Measurements from ENCODE around the gene ADAMTS6.

The ADAMTS6 gene

DNA sequence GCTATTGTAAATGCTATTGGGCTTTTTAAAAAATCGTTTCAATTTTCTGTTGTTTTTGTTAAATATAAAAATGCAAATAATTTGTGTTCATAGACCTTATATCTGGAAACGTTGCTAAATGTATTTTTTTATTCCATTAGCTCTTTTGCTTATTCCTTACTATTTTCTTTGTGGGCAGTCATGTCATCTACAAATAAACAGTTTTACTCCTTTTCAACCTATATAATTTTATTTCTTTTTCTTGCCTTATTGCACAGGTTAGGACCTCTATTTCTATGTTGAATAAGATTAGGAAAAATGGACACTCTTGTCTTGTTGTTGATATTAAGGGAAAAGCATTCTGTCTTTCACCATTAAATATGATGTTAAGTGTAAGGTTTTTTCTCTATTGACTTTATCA lies 364.2 kb downstream of the ADAMTS6 start:
- in situ Hi-C loops (cut with MboI; ENCODE audit: low sequenced_read_pairs), result no loop called here

DNA sequence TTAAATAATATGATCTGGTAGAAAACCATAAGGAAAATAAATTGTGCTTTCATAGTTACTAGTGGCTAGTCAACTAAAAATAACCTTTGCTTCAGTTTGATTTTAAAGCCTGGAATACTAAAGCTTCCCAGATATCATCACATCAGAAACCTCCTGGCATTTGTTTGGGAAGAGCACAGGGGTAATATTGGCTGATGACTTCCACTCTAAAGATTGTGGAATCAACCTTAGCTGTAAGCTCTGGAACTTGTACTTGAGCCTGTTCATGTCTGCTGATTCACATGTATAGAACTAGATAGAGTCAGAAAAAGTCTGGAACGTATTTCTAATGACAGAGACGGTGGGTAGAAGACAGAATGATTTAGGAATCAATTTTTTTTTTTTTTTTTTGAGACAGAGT lies 367.9 kb downstream of the ADAMTS6 start:
- in situ Hi-C loops (cut with MboI; ENCODE audit: low sequenced_read_pairs), result no loop called here

DNA sequence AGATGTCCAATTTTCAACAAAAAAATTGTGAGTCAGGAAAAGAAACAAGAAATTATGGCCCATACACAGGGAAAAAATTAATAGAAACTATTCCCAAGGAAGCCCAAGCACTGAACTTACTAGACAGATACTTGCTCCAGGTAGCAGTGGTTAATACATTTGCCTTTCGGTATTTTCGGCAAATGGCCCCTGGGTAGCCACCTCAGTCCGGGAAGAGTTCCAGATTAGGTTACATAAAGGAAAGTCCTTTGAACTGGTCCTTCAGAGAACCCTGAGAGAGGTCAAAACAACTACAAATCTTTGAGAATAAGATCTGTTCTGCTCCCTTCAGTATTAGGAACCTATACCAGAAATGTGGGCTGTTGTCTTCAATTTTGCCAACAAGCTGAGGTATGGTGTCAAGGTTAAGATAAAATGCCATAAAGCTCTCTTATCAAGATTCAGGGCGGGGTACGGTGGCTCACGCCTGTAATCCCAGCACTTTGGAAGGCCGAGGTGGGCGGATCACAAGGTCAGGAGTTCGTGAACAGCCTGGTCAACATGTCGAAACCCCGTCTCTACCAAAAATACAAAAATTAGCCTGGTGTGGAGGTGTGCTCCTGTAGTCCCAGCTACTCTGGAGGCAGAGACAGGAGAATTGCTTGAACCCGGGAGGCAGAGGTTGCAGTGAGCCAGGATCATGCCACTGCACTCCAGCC lies 369.6 kb downstream of the ADAMTS6 start:
- in situ Hi-C loops (cut with MboI; ENCODE audit: low sequenced_read_pairs), result no loop called here

DNA sequence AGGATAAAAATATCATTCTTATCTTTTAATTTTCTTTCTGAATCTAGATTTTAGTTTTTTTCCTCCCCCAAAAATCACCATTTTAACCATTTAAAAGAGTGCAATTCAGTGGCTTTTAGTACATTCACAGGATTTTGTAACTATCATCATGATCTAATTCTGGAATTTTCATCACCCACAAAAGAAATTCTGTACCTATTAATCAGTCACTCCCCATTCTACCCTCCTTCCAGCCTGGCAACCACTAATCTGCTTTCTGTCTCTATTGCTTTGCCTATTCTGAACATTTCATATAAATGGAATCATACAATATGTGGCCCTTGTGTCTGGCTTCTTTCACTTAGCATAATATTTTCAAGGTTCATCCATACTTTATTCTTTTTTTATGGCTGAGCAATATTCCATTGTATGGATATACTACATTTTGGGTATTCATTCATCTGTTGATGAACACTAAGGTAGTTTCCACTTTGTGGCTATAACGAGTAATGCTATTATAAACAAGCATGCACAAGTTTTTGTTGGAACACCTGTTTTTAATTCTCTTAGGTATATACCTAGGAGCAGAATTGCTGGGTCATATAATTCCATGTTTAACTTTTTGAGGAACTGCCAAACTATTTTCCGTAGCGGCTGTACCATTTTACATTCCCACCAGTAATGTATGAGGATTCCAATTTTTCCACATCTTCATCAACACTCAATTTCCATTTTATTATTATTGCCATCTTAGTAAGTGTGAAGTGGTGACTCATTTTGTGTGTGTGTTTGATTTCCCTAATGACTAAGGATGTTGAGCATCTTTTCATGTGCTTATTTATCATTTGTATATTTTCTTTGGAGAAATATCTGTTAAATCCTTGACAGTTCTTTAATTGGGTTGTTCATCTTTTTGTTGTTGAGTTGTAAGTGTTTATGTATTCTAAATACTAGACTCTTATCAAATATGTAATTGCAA lies 372.7 kb downstream of the ADAMTS6 start:
- in situ Hi-C loops (cut with MboI; ENCODE audit: low sequenced_read_pairs), result no loop called here

DNA sequence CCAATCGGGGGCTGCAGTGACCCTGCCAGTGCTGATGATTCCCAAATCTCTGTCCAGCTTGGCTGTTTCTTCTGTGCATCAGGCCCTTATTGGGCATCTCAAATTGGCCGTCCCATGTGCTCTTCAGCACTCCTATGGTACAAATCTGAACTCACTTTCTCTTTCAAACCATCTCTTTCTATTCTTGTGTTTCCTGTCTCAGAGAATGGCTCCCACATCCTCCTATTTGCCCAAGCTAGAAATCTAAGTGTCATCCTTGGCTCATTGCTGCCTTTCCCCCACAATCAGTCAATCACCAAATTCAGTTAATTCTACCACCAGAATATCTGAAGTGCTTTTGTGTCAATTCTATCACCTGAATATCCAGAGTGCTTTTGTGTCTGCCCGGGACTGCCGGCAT lies 376.4 kb downstream of the ADAMTS6 start:
- in situ Hi-C loops (cut with MboI; ENCODE audit: low sequenced_read_pairs), result no loop called here

DNA sequence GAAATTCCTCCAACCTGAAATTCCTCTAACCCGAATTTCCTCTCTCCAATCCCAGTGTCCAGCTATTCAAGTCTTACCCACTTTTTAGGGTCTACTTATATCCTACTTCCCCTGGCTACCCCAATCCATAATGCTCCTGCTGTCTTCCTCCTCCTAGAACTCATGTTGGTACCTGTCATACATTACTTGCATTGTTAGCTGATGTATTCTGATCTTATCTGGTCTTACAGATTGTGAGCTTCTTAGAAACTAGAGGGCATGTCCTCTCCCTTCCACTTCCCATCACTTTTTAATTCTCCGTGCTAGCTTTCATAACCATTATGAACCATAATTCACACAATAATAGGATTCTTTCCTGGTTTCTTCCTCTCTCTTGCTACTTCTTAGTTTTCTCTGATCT lies 376.9 kb downstream of the ADAMTS6 start:
- in situ Hi-C loops (cut with MboI; ENCODE audit: low sequenced_read_pairs), result no loop called here

DNA sequence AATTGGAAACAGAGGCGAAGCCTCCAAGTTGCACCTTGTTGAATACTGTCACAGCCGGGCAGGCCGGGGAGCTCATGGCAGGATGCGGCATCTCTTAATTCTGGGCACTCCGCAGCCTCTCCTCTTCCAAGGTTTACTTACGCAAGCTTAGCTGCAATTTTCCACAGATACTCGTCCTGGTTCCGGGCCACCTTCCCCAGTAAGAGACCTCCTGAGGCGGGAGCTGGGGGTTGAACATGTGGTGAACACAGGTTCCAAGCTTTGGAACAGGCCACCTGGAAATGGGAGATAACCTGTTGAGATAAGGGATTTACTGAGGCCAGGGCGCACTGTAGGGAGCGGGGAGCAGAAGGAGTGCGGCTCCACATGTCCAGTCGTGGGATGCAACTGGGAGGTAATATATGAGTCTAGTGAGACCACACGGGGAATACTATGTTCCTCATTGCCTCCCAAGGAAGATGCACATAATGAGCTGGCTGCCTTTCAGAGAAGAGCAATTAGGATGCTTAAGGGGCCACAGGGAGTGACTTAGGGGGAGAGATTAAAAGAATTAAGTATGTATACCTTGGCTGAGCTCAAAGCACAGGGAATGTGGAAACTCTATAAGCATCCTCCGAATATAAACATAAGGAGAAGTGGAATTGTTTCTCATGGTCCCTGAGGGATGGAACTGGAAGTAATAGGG lies 377.8 kb downstream of the ADAMTS6 start:
- in situ Hi-C loops (cut with MboI; ENCODE audit: low sequenced_read_pairs), result no loop called here

DNA sequence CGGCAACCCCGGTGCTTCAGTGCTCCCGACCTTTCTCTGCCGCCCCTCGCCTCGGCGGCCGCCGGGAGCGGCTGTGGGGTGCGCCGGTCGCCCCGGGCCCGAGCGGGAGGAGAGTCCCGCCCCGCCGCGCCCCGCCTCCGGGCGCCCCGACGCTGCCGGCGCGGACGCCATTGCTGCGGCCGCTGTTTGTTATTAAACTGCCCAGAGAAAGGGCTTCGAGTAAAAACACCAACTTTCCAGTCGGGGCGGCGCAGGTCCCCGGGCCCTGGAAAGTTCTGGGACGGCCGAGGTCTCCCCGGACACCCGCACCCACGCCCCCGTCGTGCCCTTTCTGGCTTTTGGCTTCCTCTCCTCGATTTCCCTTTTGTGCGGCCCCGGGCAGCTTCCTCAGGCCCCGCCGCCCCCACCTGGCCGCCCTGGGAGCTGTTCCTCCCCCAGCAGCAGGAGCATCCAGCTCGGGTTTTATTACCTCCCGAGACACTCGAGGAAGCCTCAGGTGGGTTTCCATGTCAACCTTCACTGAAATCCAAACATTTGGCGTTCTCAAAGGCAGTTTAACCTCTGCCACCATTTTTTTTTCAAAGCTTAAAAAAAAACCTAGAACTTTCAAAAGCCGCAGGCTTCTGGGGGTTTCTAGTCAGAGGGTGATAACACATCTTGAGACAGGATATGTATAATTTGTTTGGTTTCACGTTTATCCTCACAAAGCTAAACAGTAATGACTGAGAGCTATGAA lies 378.6 kb downstream of the ADAMTS6 start:
- in situ Hi-C loops (cut with MboI; ENCODE audit: low sequenced_read_pairs), result no loop called here

DNA sequence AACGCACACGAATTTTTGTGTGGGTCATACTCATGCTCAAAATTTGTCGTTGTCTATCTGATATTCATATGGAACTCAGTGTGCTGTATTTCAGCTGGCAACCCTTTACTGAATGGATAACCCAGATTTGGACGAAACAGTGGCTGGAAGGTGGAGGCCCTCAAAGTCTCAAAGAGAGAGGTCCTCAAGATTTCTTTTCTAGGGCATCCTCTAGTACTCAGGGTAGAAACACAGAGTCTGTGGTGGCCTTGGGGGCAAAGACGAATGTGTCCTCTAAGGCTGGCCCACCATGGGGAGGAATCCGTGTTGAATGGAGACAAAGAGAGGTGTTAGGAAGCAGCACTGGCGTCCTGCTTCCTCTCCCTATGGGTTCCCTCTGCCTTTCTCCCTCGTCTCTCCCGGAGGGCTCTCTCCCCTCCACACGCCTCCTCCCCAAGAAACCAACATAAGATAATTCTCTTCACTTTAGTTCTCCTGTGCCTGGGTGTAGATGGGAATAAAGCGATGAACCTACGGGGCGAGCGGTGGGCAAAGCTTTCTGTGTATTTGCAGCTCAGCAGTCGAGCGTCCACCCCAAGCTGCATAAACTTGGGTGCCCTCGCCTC lies 379.2 kb downstream of the ADAMTS6 start:
- in situ Hi-C loops (cut with MboI; ENCODE audit: low sequenced_read_pairs), result no loop called here

DNA sequence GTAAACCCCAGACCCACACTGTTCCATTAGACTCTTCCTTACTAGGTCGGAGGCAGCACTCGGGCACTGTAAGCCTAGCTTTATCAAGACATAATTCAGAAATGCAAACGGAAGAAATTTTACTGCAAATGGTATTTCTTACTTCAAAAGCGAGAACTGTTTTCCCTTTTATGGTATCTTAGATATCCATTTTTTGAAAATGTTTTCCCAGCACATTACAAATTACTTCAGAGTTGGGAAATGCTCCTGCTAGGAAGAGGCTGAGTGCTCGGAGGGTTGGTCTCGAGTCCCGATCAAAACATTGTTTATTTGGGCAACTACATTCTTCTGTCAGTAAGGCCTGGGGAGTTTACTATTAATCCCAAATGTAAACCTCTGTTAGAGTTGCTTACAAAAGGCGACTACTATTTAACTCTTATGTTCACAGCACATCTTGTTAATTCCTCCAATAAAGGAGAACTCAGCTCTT lies 380.1 kb downstream of the ADAMTS6 start:
- in situ Hi-C loops (cut with MboI; ENCODE audit: low sequenced_read_pairs), result no loop called here

DNA sequence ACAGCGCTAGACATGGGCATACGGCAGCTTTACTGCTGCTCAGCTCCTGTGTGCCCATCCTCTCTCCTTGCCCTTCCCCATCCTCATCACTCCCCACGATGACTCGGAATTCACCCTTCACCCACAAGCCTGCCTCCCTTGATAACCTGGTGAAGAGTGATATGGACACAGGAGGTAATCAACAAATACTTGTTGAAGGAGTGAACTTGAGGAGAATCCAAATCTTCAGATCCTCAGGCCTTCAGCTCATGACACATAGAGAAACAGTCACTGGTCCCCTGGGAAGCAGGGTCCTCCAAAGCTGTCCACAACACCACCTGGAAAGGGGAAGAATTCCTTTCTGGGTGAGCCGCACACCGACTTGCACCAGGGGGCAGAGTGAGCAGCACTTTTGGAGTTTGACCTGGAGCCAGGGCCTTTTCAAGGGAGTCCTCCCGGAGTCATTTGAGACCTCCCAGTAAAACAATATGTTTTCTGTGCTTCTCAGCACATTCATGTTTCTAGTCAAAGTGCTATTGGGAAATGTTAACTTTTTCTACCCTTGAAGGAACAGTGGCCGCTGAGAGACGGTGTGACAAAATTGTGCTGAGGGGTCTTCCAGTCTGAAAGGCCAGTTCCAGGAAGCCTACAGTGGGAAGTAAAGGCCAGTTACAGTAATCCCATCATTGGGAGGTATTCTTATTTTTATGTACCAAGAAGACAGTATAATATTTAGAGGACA lies 380.6 kb downstream of the ADAMTS6 start:
- in situ Hi-C loops (cut with MboI; ENCODE audit: low sequenced_read_pairs), result no loop called here

Data from HL-60/S4 treated with phorbol 12-myristate 13-acetate at 8.2 ng/mL for 4 days and 3 days (cell line).